ENCODE data around the gene SLC9A5.

Gene SLC9A5

GRCh38 chr16:67236563-67237395, 12.0 kb upstream of the SLC9A5 start:
- peak overlapping the region; percentile 12 to 55; a peak in 3 of 4 replicates for H3K4me3 ChIP-seq (ENCODE audit: low read depth in 1 of 2, low read length in 2 of 2)
- peak overlapping the region; percentile 76 for H2AFZ ChIP-seq (ENCODE audit: low read depth, low read length)
- peaks cover 4% of the 10 kb centered on the region; the same call in 1 of the 2 replicates for H4K20me1 ChIP-seq (ENCODE audit: insufficient read depth, low read length)
- H3K79me2 ChIP-seq (ENCODE audit: insufficient read depth, low read length) = peaks cover 14% of the 10 kb centered on the region; the same call in 1 of the 2 replicates
- peak; percentile 75 for ATAC-seq (ENCODE audit: insufficient read depth, low read depth)
- H3K4me1 ChIP-seq (ENCODE audit: insufficient read depth, low read length) = peaks cover 25% of the 10 kb centered on the region
- peak; percentile 91 for DNase-seq
- H3K9me3 ChIP-seq (ENCODE audit: insufficient read depth, low read length, severe bottlenecking) = no peaks in the 10 kb centered on the region
- H3K4me2 ChIP-seq (ENCODE audit: insufficient read depth, low read length) = peak overlapping the region; percentile 57
- no peaks in the 10 kb centered on the region for H3K27me3 ChIP-seq (ENCODE audit: insufficient read depth, low read length, poor library complexity)
- H3K27ac ChIP-seq (ENCODE audit: low read length) = peak overlapping the region; percentile 95
- H3K9ac ChIP-seq (ENCODE audit: low read depth, low read length) = peak overlapping the region; percentile 53
- TF ChIP-seq EZH2 (IDR thresholded peaks at IDR 0.05; ENCODE audit: borderline replicate concordance, low read depth, low read length, severe bottlenecking) = no peak
- TF ChIP-seq CTCF (IDR thresholded peaks at IDR 0.05; ENCODE audit: borderline replicate concordance, extremely low read depth, low read length, poor library complexity, severe bottlenecking) = no peak
- peaks cover 34% of the 10 kb centered on the region for H3K36me3 ChIP-seq (ENCODE audit: insufficient read depth, low read length)

- Histone ChIP-seq H3K27me3 (ENCODE audit: insufficient read depth, low read length, poor library complexity) (no peaks in the 10 kb centered on the region), H3K36me3 (ENCODE audit: insufficient read depth, low read length) (peaks cover 31% of the 10 kb centered on the region), H3K9me3 (ENCODE audit: insufficient read depth, low read length, severe bottlenecking) (no peaks in the 10 kb centered on the region), H3K27ac (ENCODE audit: low read length) (no peak overlapping the region), H2AFZ (ENCODE audit: low read depth, low read length) (no peak overlapping the region), H3K9ac (ENCODE audit: low read depth, low read length) (no peak overlapping the region), H3K79me2 (ENCODE audit: insufficient read depth, low read length) (peaks cover 17% of the 10 kb centered on the region; the same call in 1 of the 2 replicates), H3K4me1 (ENCODE audit: insufficient read depth, low read length) (peaks cover 25% of the 10 kb centered on the region), H4K20me1 (ENCODE audit: insufficient read depth, low read length) (peaks cover 9% of the 10 kb centered on the region), H3K4me2 (ENCODE audit: insufficient read depth, low read length) (peak overlapping the region; percentile 54; the same call in 1 of the 2 replicates), H3K4me3 (ENCODE audit: low read depth in 1 of 2, low read length in 2 of 2) (no peak overlapping the region; a peak in 1 of 4 replicates)
- TF ChIP-seq CTCF (IDR thresholded peaks at IDR 0.05; ENCODE audit: borderline replicate concordance, extremely low read depth, low read length, poor library complexity, severe bottlenecking) = no peak
- TF ChIP-seq EZH2 (IDR thresholded peaks at IDR 0.05; ENCODE audit: borderline replicate concordance, low read depth, low read length, severe bottlenecking) = no peak
- no peak for ATAC-seq (ENCODE audit: insufficient read depth, low read depth)
- DNase-seq = no peak
Observed at GRCh38 chr16:67237396-67238277, 11.1 kb upstream of the SLC9A5 start.

GRCh38 chr16:67238278-67238575, 10.6 kb upstream of the SLC9A5 start:
- Histone ChIP-seq H2AFZ (ENCODE audit: low read depth, low read length) (no peak overlapping the region), H3K27ac (ENCODE audit: low read length) (no peak overlapping the region), H4K20me1 (ENCODE audit: insufficient read depth, low read length) (peaks cover 9% of the 10 kb centered on the region), H3K36me3 (ENCODE audit: insufficient read depth, low read length) (peaks cover 30% of the 10 kb centered on the region), H3K79me2 (ENCODE audit: insufficient read depth, low read length) (peaks cover 17% of the 10 kb centered on the region; the same call in 1 of the 2 replicates), H3K27me3 (ENCODE audit: insufficient read depth, low read length, poor library complexity) (no peaks in the 10 kb centered on the region), H3K4me3 (ENCODE audit: low read depth in 1 of 2, low read length in 2 of 2) (no peak overlapping the region), H3K9me3 (ENCODE audit: insufficient read depth, low read length, severe bottlenecking) (no peaks in the 10 kb centered on the region), H3K4me2 (ENCODE audit: insufficient read depth, low read length) (no peak overlapping the region), H3K9ac (ENCODE audit: low read depth, low read length) (no peak overlapping the region), H3K4me1 (ENCODE audit: insufficient read depth, low read length) (peaks cover 25% of the 10 kb centered on the region)
- no peak for TF ChIP-seq CTCF (IDR thresholded peaks at IDR 0.05; ENCODE audit: borderline replicate concordance, extremely low read depth, low read length, poor library complexity, severe bottlenecking)
- no peak for TF ChIP-seq EZH2 (IDR thresholded peaks at IDR 0.05; ENCODE audit: borderline replicate concordance, low read depth, low read length, severe bottlenecking)
- ATAC-seq (ENCODE audit: insufficient read depth, low read depth) = no peak
- DNase-seq = no peak
